Endothelial cell (in vitro differentiated cells): ENCODE measurements around the gene ITGA3. TPM values are rescaled to one million over a fixed set of nuclear protein-coding genes. Genes with fewer than 3 reads are reported as not detected.
"Not testable (repeated sequence)": the region's sequence is repeated elsewhere in the genome, so short reads cannot be mapped to it uniquely, and the experiment has no call there.

ENCODE experiments used
- DNase-seq: peaks from one replicate; pipeline ENCODE4 v3.0.0; 2021; ENCODE audit warnings: low spot score
- H3K27ac Mint-ChIP-seq: one replicate; pipeline ENCODE4 v1.8.0; 2021; ENCODE audit warnings: mixed read lengths, inconsistent platforms; ENCODE audit not compliant: unreplicated experiment
- H3K27me3 Mint-ChIP-seq: one replicate; pipeline ENCODE4 v1.8.0; 2021; ENCODE audit warnings: mild to moderate bottlenecking, moderate library complexity, mixed read lengths, inconsistent platforms; ENCODE audit not compliant: unreplicated experiment
- H3K36me3 Mint-ChIP-seq: one replicate; pipeline ENCODE4 v1.8.0; 2021; ENCODE audit warnings: mild to moderate bottlenecking, low read depth, mixed read lengths, inconsistent platforms; ENCODE audit not compliant: unreplicated experiment
- H3K4me1 Mint-ChIP-seq: one replicate; pipeline ENCODE4 v1.8.0; 2021; ENCODE audit warnings: mild to moderate bottlenecking, mixed read lengths, inconsistent platforms; ENCODE audit not compliant: unreplicated experiment
- H3K4me3 Mint-ChIP-seq: one replicate; pipeline ENCODE4 v1.8.0; 2021; ENCODE audit warnings: mild to moderate bottlenecking, mixed read lengths, inconsistent platforms; ENCODE audit not compliant: unreplicated experiment
- H3K9me3 Mint-ChIP-seq: one replicate; pipeline ENCODE4 v1.8.0; 2021; ENCODE audit warnings: mixed read lengths, inconsistent platforms; ENCODE audit not compliant: unreplicated experiment
- total RNA-seq: library from RNA; stranded (reverse); fragmentation: NEBNext Ultra II Directional; extraction: Animal tissue kit (Norgen Biotek cat#: 25700); gene quantifications from one replicate; pipeline ENCODE4 v1.2.1, GENCODE V29; 2021; ENCODE audit not compliant: unreplicated experiment
- TF ChIP-seq, protein P1 (sequence below): fragments of 200-600 bp; sonication (generic); IDR thresholded peaks from one replicate; pipeline ENCODE4 v1.5.0; 2021; ENCODE audit warnings: antibody characterized with exemption; ENCODE audit not compliant: unreplicated experiment

The ITGA3 gene
- total RNA-seq, 1 donor from 2014 or later, result 5.0 TPM

DNA sequence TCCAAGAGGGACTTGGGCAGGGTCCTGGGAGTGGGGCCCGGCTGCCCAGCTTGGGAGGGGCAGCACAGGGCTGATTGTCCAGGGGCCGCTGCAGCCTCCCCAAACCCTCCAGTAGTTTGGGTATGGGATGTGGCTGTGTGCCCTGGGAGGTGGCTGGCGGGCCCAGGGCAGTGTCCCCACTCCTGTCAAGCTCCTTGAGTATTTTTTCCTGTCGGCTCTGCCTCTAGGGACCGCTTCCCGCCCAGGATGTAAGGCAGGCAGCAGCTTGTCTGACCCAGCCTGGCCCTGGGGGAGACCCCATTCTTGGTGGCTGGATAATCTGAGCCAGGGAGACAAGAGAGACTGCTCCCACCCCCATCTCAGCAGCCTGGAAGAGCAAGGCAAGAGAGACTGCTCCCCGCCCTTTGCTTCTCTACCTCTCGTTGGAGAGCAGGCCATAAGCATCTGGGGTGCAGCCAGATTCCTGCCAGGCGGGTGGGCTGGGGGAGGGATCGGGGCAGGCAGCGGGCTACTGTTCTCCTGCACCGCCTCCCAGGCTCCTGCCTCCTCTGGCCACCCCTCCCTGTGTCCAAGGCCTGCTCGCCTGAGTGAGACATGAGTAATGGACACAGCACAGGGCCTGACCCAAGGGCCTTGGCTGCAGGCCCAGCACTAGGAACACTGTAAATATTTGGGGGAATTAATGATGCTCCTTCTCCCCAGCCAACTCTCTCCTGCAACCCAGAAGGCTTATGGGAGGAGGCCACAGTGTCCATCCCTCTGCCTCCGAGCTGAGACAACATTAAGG lies 18.4 kb upstream of the ITGA3 start:
- H3K27me3 Mint-ChIP-seq, result peaks cover 9% of the 10 kb centered on the region
- no peaks in the 10 kb centered on the region for H3K36me3 Mint-ChIP-seq
- no peaks in the 10 kb centered on the region for H3K4me1 Mint-ChIP-seq
- DNase-seq, result no peak
- H3K27ac Mint-ChIP-seq, result no peak overlapping the region
- H3K9me3 Mint-ChIP-seq, result no peaks in the 10 kb centered on the region
- TF ChIP-seq, protein P1, sequence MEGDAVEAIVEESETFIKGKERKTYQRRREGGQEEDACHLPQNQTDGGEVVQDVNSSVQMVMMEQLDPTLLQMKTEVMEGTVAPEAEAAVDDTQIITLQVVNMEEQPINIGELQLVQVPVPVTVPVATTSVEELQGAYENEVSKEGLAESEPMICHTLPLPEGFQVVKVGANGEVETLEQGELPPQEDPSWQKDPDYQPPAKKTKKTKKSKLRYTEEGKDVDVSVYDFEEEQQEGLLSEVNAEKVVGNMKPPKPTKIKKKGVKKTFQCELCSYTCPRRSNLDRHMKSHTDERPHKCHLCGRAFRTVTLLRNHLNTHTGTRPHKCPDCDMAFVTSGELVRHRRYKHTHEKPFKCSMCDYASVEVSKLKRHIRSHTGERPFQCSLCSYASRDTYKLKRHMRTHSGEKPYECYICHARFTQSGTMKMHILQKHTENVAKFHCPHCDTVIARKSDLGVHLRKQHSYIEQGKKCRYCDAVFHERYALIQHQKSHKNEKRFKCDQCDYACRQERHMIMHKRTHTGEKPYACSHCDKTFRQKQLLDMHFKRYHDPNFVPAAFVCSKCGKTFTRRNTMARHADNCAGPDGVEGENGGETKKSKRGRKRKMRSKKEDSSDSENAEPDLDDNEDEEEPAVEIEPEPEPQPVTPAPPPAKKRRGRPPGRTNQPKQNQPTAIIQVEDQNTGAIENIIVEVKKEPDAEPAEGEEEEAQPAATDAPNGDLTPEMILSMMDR, result no peak
- no peak overlapping the region for H3K4me3 Mint-ChIP-seq

DNA sequence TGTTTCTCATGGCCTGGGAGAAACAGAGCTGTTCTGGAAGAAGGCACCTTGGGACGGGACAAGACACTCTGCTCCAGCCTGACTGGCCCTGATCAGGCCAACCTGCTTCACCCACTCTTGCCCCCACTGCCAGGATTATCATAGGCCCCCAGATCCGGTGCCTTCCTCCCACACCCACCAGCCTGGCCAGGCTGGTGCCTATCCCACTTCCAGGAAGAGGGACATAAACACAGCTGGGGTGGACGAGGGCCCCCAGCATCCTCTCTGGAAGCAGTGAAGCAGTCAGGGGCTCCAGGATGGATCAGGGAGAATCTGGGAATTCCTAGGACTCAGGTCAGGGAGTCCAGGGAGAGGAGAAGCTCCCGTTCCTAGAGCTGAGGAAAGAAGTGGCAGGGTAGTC lies 16.9 kb upstream of the ITGA3 start:
- Mint-ChIP-seq H3K9me3 (no peaks in the 10 kb centered on the region), H3K4me3 (no peak overlapping the region), H3K36me3 (no peaks in the 10 kb centered on the region), H3K27me3 (peaks cover 8% of the 10 kb centered on the region), H3K4me1 (no peaks in the 10 kb centered on the region), H3K27ac (no peak overlapping the region)
- DNase-seq, result no peak
- TF ChIP-seq, protein P1, result no peak

DNA sequence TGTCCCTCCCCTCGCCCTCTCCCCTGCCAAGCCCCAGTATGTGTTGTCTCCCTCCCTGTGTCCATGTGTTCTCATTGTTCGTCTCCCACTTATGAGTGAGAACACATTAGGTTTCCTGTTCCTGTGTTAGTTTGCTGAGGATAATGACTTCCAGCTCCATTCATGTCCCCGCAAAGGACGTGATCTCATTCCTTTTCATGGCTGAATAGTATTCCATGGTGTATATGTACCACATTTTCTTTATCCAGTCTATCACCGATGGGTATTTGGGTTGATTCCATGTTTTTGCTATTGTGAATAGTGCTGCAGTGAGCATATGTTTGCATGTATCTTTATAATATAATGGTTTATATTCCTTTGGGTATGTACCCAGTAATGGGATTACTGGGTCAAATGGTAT lies 15.4 kb upstream of the ITGA3 start:
- DNase-seq, H3K36me3 Mint-ChIP-seq, H3K27me3 Mint-ChIP-seq, H3K4me1 Mint-ChIP-seq, H3K9me3 Mint-ChIP-seq, H3K4me3 Mint-ChIP-seq, H3K27ac Mint-ChIP-seq: not testable (repeated sequence)

DNA sequence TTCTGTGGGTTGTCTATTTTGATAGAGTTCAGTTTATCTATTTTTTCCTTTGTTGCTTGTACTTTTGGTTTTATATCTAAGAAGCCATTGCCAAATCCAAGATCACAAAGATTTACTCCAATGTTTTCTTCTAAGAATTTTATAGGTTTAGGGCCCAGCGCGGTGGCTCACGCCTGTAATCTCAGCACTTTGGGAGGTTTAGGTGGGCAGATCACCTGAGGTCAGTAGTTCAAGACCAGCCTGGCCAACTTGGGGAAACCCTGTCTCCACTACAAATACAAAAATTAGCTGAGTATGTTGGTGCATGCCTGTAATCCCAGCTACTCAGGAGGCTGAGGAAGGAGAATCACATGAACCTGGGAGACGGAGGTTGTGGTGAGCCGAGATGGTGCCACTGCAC lies 13.7 kb upstream of the ITGA3 start:
- Mint-ChIP-seq H3K9me3 (no peaks in the 10 kb centered on the region), H3K27ac (no peak overlapping the region), H3K27me3 (peaks cover 5% of the 10 kb centered on the region), H3K36me3 (no peaks in the 10 kb centered on the region), H3K4me1 (no peaks in the 10 kb centered on the region), H3K4me3 (no peak overlapping the region)
- no peak for DNase-seq
- TF ChIP-seq, protein P1, result no peak

DNA sequence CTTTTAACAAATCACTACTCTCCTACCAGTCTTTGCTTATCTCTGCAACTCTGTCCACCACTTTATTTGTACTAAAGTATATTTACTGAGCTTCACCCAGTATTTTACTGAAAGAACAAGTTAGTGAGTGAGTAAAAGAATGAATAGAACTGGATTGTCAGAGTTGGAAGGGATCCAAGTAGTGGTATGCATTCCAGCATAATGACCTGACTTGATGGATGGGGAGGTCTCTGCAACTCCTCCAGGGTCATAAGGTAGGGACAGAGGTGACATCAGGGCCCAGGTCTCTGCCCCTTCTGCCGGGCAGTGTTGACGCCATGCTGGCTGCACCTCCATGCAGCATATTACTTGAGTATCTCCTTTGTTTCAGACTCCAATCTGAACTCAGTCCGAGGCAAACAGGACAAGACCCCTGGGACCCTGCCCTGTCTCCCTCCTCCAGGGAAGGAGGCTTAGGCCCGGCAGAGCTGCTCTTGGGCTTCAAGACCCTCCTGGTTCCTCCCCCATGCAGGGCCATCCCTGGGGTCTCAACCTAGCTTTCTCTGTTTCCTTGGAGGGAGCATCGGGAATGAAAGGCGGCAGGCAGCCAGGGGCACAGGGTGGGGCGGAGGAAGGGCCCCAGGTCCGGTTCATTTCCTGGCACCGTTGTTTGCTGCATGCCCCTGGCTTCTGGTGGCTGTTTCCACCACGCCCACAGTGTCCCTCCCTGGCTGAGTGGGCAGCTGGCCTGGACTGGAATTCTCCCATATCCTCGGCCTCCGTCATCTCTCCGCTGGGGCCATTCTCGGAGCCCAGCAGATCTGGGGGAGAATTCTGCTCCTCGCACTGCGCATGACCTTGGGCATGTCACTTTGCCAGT lies 12.4 kb upstream of the ITGA3 start:
- no peaks in the 10 kb centered on the region for H3K36me3 Mint-ChIP-seq
- DNase-seq, result no peak
- H3K27me3 Mint-ChIP-seq, result peaks cover 5% of the 10 kb centered on the region
- no peaks in the 10 kb centered on the region for H3K9me3 Mint-ChIP-seq
- no peak overlapping the region for H3K27ac Mint-ChIP-seq
- TF ChIP-seq, protein P1, result no peak
- H3K4me3 Mint-ChIP-seq, result no peak overlapping the region
- peaks cover 4% of the 10 kb centered on the region for H3K4me1 Mint-ChIP-seq
